K562 (cell line): ENCODE results near the gene RETREG2. TPM values are rescaled to one million over a fixed set of nuclear protein-coding genes. Genes with fewer than 3 reads are reported as not detected.

Source experiments
- HMGN3 ChIP-seq: IDR thresholded peaks from 2 replicates; pipeline ENCODE4 v1.6.1; 2011; ENCODE audit warnings: borderline replicate concordance, low read depth, mild to moderate bottlenecking, mixed read lengths, low read length; ENCODE audit not compliant: insufficient read length; ENCODE audit errors: extremely low read depth
- NCOR1 ChIP-seq: fragments of 450-650 bp; IDR thresholded peaks from 2 replicates; pipeline ENCODE4 v1.6.1; 2016; ENCODE audit warnings: mild to moderate bottlenecking, moderate library complexity
- SMC3 ChIP-seq: conservative IDR thresholded peaks from 2 replicates; pipeline ENCODE4 v1.6.1; 2011; ENCODE audit warnings: low read depth, low read length, improper control_type of control experiment; ENCODE audit not compliant: insufficient read depth
- polyA plus RNA-seq, 8 experiments: library from polyadenylated mRNA; depleted of rRNA in 4 of 8; stranded (reverse) in 5 of 8; unstranded in 3 of 8; fragments of >200 nt; fragmentation: Nextera tagmentation in 2 of 8; fragmentation: Illumina TruSeq in 1 of 8; extraction: Ambion mirVana in 2 of 8; extraction: Trizol in 1 of 8; gene quantifications; 2 replicates each; pipeline versions ENCODE4 v1.2.1 to v1.2.3, GENCODE V29; 2011 to 2014; ENCODE audit warnings: inconsistent platforms in 1 of 8, missing spikeins in 1 of 8
- total RNA-seq, 7 experiments: library from RNA; depleted of rRNA in 6 of 7; stranded (reverse); fragments of >200 nt in 6 of 7; fragmentation: Illumina TruSeq in 2 of 7; extraction: Trizol in 2 of 7; gene quantifications; 2 replicates each; pipeline versions ENCODE4 v1.2.1 to v1.2.3, GENCODE V29; 2011 to 2021; ENCODE audit warnings: low replicate concordance in 1 of 7
- TF ChIP-seq, protein P1 (sequence below): fragments of 250-450 bp; sonication (Bioruptor Pico); IDR thresholded peaks from 2 replicates; pipeline ENCODE4 v1.4.0; 2020; ENCODE audit warnings: mild to moderate bottlenecking, moderate library complexity
- TF ChIP-seq, protein P2 (sequence below), 2 experiments: fragments of 450-650 bp; formaldehyde crosslinking in 1 of 2; IDR thresholded peaks; 2 replicates each; pipeline versions ENCODE4 v1.4.0 to v1.6.1; 2014 to 2020; ENCODE audit warnings: mild to moderate bottlenecking in 2 of 2, borderline replicate concordance in 1 of 2, low read depth in 1 of 2
- TF ChIP-seq, protein P3 (sequence below): sonication (generic); formaldehyde crosslinking; IDR thresholded peaks from 2 replicates; pipeline ENCODE4 v1.8.1; 2023; ENCODE audit warnings: missing genetic modification reagents, mild to moderate bottlenecking, borderline replicate concordance
- TF ChIP-seq, protein P4 (sequence below): sonication (generic); formaldehyde crosslinking; IDR thresholded peaks from 2 replicates; pipeline ENCODE4 v1.8.0; 2023; ENCODE audit warnings: mild to moderate bottlenecking, missing genetic modification reagents

RETREG2 gene
- total and polyA plus RNA-seq, 9 of the 15 experiments (the other 6 are each of a cell fraction or from before 2014, with no cell fraction given) = 4.9 to 40.1 (median 19.2) TPM

DNA sequence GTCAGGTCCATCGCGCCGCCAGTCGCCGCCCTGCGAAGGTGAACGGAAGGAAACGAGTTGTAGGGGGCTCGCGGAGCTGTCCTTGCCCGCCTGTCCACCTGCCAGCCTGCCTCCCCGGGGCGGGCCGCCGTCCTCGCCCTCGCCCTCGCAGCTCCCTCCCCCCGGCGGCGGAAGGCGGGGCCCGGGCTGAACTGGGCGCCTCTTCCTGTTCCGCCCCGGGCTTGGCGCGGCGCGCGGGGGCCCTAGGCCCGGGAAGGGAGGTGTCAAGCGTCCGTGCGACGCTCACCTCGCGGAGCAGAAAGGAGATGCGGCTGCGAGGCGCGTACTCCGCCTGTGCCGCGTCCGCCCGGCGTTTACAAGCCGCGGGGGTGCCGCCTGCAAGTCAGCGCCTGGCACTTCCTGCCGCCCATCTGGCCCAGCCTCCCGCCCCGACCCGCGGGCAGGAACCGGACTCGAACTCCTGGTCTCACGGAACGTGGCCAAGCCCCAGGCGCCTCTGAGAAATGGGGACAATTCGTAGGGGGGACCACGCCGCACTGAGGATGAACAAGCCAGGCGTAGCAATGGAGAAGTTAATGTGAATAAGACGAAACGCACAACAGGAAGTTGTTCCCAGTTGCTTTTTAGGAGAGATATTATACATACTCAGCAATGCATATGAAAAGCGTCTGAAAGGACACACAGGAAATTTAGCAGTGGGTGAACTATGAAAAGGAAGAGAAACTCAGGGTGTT lies 1.1 kb upstream of the RETREG2 start, which contains the start of gene CNPPD1 (continued):
- TF ChIP-seq, protein P1, sequence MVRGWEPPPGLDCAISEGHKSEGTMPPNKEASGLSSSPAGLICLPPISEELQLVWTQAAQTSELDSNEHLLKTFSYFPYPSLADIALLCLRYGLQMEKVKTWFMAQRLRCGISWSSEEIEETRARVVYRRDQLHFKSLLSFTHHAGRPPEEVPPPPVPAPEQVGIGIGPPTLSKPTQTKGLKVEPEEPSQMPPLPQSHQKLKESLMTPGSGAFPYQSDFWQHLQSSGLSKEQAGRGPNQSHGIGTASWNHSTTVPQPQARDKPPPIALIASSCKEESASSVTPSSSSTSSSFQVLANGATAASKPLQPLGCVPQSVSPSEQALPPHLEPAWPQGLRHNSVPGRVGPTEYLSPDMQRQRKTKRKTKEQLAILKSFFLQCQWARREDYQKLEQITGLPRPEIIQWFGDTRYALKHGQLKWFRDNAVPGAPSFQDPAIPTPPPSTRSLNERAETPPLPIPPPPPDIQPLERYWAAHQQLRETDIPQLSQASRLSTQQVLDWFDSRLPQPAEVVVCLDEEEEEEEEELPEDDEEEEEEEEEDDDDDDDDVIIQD (CRISPR knock-in tag) = 0 out of 2 replicates have a peak, but pooled peaks have one; percentile 60
- TF ChIP-seq, protein P2, sequence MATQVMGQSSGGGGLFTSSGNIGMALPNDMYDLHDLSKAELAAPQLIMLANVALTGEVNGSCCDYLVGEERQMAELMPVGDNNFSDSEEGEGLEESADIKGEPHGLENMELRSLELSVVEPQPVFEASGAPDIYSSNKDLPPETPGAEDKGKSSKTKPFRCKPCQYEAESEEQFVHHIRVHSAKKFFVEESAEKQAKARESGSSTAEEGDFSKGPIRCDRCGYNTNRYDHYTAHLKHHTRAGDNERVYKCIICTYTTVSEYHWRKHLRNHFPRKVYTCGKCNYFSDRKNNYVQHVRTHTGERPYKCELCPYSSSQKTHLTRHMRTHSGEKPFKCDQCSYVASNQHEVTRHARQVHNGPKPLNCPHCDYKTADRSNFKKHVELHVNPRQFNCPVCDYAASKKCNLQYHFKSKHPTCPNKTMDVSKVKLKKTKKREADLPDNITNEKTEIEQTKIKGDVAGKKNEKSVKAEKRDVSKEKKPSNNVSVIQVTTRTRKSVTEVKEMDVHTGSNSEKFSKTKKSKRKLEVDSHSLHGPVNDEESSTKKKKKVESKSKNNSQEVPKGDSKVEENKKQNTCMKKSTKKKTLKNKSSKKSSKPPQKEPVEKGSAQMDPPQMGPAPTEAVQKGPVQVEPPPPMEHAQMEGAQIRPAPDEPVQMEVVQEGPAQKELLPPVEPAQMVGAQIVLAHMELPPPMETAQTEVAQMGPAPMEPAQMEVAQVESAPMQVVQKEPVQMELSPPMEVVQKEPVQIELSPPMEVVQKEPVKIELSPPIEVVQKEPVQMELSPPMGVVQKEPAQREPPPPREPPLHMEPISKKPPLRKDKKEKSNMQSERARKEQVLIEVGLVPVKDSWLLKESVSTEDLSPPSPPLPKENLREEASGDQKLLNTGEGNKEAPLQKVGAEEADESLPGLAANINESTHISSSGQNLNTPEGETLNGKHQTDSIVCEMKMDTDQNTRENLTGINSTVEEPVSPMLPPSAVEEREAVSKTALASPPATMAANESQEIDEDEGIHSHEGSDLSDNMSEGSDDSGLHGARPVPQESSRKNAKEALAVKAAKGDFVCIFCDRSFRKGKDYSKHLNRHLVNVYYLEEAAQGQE (IDR thresholded peaks at IDR 0.05; ENCODE audit: borderline replicate concordance) = no peak; the same call in 1 of the 2 replicates
- TF ChIP-seq, protein P2 (CRISPR knock-in tag; IDR thresholded peaks at IDR 0.05; ENCODE audit: low read depth) = 0 out of 2 replicates have a peak, but pooled peaks have one; percentile 48
- TF ChIP-seq, protein P3, sequence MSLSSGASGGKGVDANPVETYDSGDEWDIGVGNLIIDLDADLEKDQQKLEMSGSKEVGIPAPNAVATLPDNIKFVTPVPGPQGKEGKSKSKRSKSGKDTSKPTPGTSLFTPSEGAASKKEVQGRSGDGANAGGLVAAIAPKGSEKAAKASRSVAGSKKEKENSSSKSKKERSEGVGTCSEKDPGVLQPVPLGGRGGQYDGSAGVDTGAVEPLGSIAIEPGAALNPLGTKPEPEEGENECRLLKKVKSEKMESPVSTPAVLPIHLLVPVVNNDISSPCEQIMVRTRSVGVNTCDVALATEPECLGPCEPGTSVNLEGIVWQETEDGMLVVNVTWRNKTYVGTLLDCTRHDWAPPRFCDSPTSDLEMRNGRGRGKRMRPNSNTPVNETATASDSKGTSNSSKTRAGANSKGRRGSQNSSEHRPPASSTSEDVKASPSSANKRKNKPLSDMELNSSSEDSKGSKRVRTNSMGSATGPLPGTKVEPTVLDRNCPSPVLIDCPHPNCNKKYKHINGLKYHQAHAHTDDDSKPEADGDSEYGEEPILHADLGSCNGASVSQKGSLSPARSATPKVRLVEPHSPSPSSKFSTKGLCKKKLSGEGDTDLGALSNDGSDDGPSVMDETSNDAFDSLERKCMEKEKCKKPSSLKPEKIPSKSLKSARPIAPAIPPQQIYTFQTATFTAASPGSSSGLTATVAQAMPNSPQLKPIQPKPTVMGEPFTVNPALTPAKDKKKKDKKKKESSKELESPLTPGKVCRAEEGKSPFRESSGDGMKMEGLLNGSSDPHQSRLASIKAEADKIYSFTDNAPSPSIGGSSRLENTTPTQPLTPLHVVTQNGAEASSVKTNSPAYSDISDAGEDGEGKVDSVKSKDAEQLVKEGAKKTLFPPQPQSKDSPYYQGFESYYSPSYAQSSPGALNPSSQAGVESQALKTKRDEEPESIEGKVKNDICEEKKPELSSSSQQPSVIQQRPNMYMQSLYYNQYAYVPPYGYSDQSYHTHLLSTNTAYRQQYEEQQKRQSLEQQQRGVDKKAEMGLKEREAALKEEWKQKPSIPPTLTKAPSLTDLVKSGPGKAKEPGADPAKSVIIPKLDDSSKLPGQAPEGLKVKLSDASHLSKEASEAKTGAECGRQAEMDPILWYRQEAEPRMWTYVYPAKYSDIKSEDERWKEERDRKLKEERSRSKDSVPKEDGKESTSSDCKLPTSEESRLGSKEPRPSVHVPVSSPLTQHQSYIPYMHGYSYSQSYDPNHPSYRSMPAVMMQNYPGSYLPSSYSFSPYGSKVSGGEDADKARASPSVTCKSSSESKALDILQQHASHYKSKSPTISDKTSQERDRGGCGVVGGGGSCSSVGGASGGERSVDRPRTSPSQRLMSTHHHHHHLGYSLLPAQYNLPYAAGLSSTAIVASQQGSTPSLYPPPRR (CRISPR knock-in tag) = 0 out of 2 replicates have a peak, but pooled peaks have one; percentile 55
- TF ChIP-seq NCOR1 (peak; percentile 18; the same call in 1 of the 2 replicates), HMGN3 (peak; percentile 57), SMC3 (no peak)
- TF ChIP-seq, protein P4, sequence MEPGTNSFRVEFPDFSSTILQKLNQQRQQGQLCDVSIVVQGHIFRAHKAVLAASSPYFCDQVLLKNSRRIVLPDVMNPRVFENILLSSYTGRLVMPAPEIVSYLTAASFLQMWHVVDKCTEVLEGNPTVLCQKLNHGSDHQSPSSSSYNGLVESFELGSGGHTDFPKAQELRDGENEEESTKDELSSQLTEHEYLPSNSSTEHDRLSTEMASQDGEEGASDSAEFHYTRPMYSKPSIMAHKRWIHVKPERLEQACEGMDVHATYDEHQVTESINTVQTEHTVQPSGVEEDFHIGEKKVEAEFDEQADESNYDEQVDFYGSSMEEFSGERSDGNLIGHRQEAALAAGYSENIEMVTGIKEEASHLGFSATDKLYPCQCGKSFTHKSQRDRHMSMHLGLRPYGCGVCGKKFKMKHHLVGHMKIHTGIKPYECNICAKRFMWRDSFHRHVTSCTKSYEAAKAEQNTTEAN = no peak
